Activated CD8-positive, alpha-beta T cell treated with anti-CD3 and anti-CD28 coated beads, Interleukin-2, amount 10 ng/mL, durations not matched to agents 7 days and 5 days (primary cell): ENCODE data around the gene SLC5A11. TPM values are rescaled to one million over a fixed set of nuclear protein-coding genes. Genes with fewer than 3 reads are reported as not detected.
A peak's percentile ranks its signal among the peaks of the same experiment; 100 is the strongest.

ENCODE experiments used
- ATAC-seq: fragments of 150-1000 bp; cut with Tn5 transposase; one replicate; pipeline ENCODE4 v1.10.0; 2021; ENCODE audit warnings: moderate library complexity
- CTCF ChIA-PET: fragments of 350-600 bp; sonication (Branson Sonifier 250); formaldehyde crosslinking; loops from one replicate; lab custom pipeline; 2021; ENCODE audit warnings: antibody characterized with exemption; lab: Charles Lee
- POLR2A ChIA-PET: fragments of 350-600 bp; sonication (Branson Sonifier 250); formaldehyde crosslinking; loops from one replicate; lab custom pipeline; 2021; ENCODE audit warnings: antibody characterized with exemption; lab: Charles Lee
- DNase-seq: peaks from one replicate; pipeline ENCODE4 v3.0.0-alpha.2; 2020
- H3K27ac Mint-ChIP-seq: one replicate; pipeline ENCODE4 v1.8.0; 2021; ENCODE audit warnings: mild to moderate bottlenecking, mixed read lengths
- H3K27me3 Mint-ChIP-seq: one replicate; pipeline ENCODE4 v1.8.0; 2021; ENCODE audit warnings: low read depth, mixed read lengths
- H3K36me3 Mint-ChIP-seq: one replicate; pipeline ENCODE4 v1.8.0; 2021; ENCODE audit warnings: low read depth, mixed read lengths
- H3K4me1 Mint-ChIP-seq: one replicate; pipeline ENCODE4 v1.8.0; 2021; ENCODE audit warnings: low read depth, mixed read lengths
- H3K4me3 Mint-ChIP-seq: one replicate; pipeline ENCODE4 v1.8.0; 2021; ENCODE audit warnings: mild to moderate bottlenecking, mixed read lengths
- H3K9me3 Mint-ChIP-seq: one replicate; pipeline ENCODE4 v1.8.0; 2022; ENCODE audit warnings: mixed read lengths; ENCODE audit not compliant: insufficient read depth
- total RNA-seq, 2 experiments: library from RNA; stranded (reverse); gene quantifications; one replicate each; pipeline ENCODE4 v1.2.3, GENCODE V29; 2021

Gene SLC5A11
- total RNA-seq, 2 experiments from 2014 or later = 0.44 TPM; not detected in 1

- no peaks in the 10 kb centered on the region for H3K36me3 Mint-ChIP-seq
- H3K27ac Mint-ChIP-seq = no peak overlapping the region
- DNase-seq (no peak), ATAC-seq (no peak)
- H3K9me3 Mint-ChIP-seq = no peaks in the 10 kb centered on the region
- ChIA-PET CTCF (interaction anchor here (1.1 kb wide), 1 partner anchor 316 kb away, joined by 4 read pairs; no protein-coding TSS in a partner anchor), POLR2A (no interaction called here)
- H3K4me3 Mint-ChIP-seq = no peak overlapping the region
- H3K4me1 Mint-ChIP-seq = no peaks in the 10 kb centered on the region
- no peaks in the 10 kb centered on the region for H3K27me3 Mint-ChIP-seq
Measured at GRCh38 chr16:24909856-24910255, 64.1 kb downstream of the SLC5A11 start.

GRCh38 chr16:24915019-24915418 lies 69.3 kb downstream of the SLC5A11 start:
- CTCF ChIA-PET = interaction anchor here (1.3 kb wide), 1 partner anchor 9 kb away, joined by 4 read pairs; no protein-coding TSS in a partner anchor
- Mint-ChIP-seq H3K4me3 (no peak overlapping the region), H3K9me3 (no peaks in the 10 kb centered on the region), H3K27ac (no peak overlapping the region), H3K4me1 (no peaks in the 10 kb centered on the region), H3K36me3 (peaks cover 16% of the 10 kb centered on the region), H3K27me3 (no peaks in the 10 kb centered on the region)
- ATAC-seq (no peak), DNase-seq (no peak)
- POLR2A ChIA-PET = no interaction called here

- DNase-seq (no peak), ATAC-seq (no peak)
- Mint-ChIP-seq H3K9me3 (no peaks in the 10 kb centered on the region), H3K4me1 (no peaks in the 10 kb centered on the region), H3K27me3 (no peaks in the 10 kb centered on the region), H3K27ac (no peak overlapping the region), H3K4me3 (no peak overlapping the region), H3K36me3 (peaks cover 18% of the 10 kb centered on the region)
- ChIA-PET POLR2A (no interaction called here), CTCF (interaction anchor here (1.3 kb wide), 1 partner anchor 9 kb away, joined by 4 read pairs; no protein-coding TSS in a partner anchor)
Measured at GRCh38 chr16:24915576-24915975, 69.8 kb downstream of the SLC5A11 start.

DNA sequence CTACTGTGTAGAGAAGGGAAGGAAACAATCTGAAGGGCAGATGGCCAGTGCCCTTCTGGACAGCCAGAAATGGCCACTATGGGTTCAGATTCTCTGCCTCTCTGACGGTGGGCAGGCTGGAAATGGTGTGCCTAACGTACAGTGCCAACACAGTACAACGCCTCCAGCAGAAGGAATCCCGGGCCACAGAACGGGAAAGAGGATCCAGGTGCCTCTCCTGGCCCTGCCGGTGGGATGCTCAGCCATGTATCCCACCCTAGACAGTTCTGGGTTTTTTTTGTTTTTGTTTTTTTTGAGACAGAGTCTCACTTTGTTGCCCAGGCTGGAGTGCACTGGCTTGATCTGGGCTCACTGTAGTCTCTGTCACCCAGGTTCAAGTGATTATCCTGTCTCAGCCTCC lies 71.5 kb downstream of the SLC5A11 start:
- CTCF ChIA-PET = no interaction called here
- ATAC-seq = no peak
- peaks cover 28% of the 10 kb centered on the region for H3K36me3 Mint-ChIP-seq
- peaks cover 12% of the 10 kb centered on the region for H3K4me1 Mint-ChIP-seq
- DNase-seq = no peak
- H3K27ac Mint-ChIP-seq = peak overlapping the region; percentile 3
- no peak overlapping the region for H3K4me3 Mint-ChIP-seq
- no peaks in the 10 kb centered on the region for H3K9me3 Mint-ChIP-seq
- POLR2A ChIA-PET = no interaction called here
- H3K27me3 Mint-ChIP-seq = no peaks in the 10 kb centered on the region

DNA sequence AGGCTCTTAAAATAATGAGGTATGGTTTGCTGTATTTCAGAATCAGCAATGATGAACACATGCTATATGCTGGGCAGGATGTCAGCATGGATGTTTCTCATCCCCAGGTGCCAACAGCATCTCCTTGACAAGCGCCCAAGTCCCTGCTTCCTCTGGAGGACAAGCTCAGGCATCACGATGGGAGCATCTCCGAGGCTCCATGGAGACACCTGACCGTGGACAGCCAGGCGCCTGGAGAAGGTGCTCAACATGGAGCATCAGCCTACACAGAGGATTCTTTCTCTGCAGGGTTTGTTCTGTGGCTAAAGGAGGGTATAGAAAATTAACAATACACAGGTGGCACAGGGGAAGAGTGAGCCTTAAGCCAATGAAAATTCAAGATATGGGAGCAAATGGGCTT lies 72.1 kb downstream of the SLC5A11 start:
- H3K36me3 Mint-ChIP-seq = peaks cover 32% of the 10 kb centered on the region
- ATAC-seq = no peak
- no peaks in the 10 kb centered on the region for H3K27me3 Mint-ChIP-seq
- H3K9me3 Mint-ChIP-seq = no peaks in the 10 kb centered on the region
- H3K4me1 Mint-ChIP-seq = peaks cover 14% of the 10 kb centered on the region
- H3K27ac Mint-ChIP-seq = no peak overlapping the region
- ChIA-PET CTCF (interaction anchor here (0.7 kb wide), 1 partner anchor 772 kb away, joined by 3 read pairs; no protein-coding TSS in a partner anchor), POLR2A (no interaction called here)
- no peak overlapping the region for H3K4me3 Mint-ChIP-seq
- DNase-seq = no peak

GRCh38 chr16:24918641-24919040 lies 72.9 kb downstream of the SLC5A11 start:
- H3K4me3 Mint-ChIP-seq = no peak overlapping the region
- H3K27me3 Mint-ChIP-seq = no peaks in the 10 kb centered on the region
- ChIA-PET POLR2A (no interaction called here), CTCF (no interaction called here)
- no peaks in the 10 kb centered on the region for H3K9me3 Mint-ChIP-seq
- H3K4me1 Mint-ChIP-seq = peaks cover 14% of the 10 kb centered on the region
- no peak overlapping the region for H3K27ac Mint-ChIP-seq
- H3K36me3 Mint-ChIP-seq = peaks cover 33% of the 10 kb centered on the region
- DNase-seq (no peak), ATAC-seq (no peak)

GRCh38 chr16:24919536-24919935 lies 73.8 kb downstream of the SLC5A11 start:
- H3K9me3 Mint-ChIP-seq = no peaks in the 10 kb centered on the region
- no peak for ATAC-seq
- ChIA-PET POLR2A (no interaction called here), CTCF (no interaction called here)
- H3K27me3 Mint-ChIP-seq = no peaks in the 10 kb centered on the region
- H3K4me3 Mint-ChIP-seq = no peak overlapping the region
- peaks cover 14% of the 10 kb centered on the region for H3K4me1 Mint-ChIP-seq
- peaks cover 33% of the 10 kb centered on the region for H3K36me3 Mint-ChIP-seq
- DNase-seq = no peak
- H3K27ac Mint-ChIP-seq = no peak overlapping the region

DNA sequence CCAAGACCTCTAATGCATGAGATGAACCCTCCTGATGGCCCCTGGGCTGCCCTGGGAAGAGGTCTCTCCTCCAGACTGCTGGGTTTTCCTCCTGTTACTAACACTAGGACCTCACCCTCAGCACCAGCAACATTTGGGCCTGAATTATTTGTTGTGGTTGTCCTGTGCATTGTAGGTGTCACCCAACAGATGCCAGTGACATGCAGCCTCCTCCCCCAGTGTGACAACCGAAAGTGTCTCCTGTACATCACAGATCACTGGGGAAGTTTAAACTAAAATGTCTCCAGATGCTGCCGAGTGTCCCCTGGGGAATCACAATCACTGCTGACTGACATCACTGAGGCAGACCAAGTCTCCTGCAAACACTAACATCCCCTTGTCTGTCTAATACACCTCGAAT lies 74.8 kb downstream of the SLC5A11 start:
- Mint-ChIP-seq H3K9me3 (no peaks in the 10 kb centered on the region), H3K27ac (no peak overlapping the region), H3K4me1 (peaks cover 14% of the 10 kb centered on the region), H3K4me3 (no peak overlapping the region), H3K36me3 (peaks cover 33% of the 10 kb centered on the region), H3K27me3 (no peaks in the 10 kb centered on the region)
- ChIA-PET POLR2A (no interaction called here), CTCF (interaction anchor here (1.2 kb wide), 1 partner anchor 14 kb away, joined by 4 read pairs; no protein-coding TSS in a partner anchor)
- no peak for DNase-seq
- no peak for ATAC-seq

DNA sequence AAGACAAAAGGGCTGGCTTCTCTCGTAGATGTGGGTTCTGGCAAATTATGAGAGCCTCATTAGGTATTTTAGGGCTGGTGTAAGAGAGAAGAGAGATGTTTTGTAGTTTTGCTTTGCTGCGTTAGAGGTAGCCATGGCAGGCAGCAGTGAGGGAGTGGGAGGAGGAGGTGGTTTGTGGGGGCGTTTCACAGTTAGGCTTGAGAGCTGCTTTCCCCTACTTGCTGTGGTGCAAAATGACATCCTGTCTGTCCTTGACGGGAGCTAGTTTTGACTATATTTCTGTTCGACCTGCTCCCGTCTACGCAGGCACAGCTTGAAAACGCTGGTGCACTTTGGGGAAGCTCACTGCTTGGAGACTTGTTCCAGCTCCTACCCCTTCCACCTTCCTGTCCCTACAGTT lies 75.5 kb downstream of the SLC5A11 start:
- Mint-ChIP-seq H3K9me3 (no peaks in the 10 kb centered on the region), H3K27ac (no peak overlapping the region), H3K36me3 (peaks cover 33% of the 10 kb centered on the region), H3K4me1 (peaks cover 14% of the 10 kb centered on the region), H3K27me3 (no peaks in the 10 kb centered on the region), H3K4me3 (no peak overlapping the region)
- POLR2A ChIA-PET = no interaction called here
- CTCF ChIA-PET = interaction anchor here (1.1 to 1.2 kb wide), 2 partner anchors 15 to 176 kb away, joined by 3 to 4 read pairs; no protein-coding TSS in a partner anchor
- ATAC-seq (peak; percentile 60), DNase-seq (peak; percentile 41)

DNA sequence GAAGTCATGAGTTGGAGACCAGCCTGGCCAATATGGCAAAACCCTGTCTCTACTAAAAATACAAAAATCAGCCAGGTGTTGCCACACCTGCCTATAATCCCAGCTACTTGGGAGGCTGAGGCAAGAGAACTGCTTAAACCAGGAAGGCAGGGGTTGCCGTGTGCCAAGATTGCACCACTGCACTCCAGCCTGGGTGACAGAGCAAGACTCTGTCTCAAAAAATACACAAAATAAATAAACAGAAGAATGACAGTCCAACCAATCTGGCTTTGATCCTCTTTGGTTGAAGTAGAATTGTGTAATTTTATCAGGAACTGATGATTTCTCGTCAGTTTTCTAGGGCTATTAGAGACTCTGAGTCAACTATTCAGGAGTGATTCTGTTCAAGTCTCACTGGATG lies 79.4 kb downstream of the SLC5A11 start:
- no peak for ATAC-seq

DNA sequence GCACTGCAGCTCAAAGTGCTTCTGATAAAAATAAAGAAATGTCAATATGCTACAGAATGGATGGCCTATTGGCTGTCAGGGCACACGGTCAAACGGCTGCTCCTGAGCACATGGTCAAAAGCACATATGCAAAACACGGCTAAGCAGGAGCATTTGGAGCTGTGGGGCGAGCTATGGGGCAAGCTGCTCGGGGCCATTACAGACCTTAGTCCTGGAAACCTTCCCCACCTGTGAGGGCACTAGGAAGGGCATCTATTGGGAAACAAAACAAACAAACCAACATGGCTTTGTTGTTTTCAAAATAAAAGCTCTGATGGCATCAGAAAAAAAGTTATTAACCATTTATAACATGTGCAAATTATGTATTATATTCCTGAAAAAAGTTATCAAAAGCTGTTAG lies 83.6 kb downstream of the SLC5A11 start:
- CTCF ChIA-PET = no interaction called here
- Mint-ChIP-seq H3K4me1 (no peaks in the 10 kb centered on the region), H3K36me3 (peaks cover 17% of the 10 kb centered on the region), H3K9me3 (no peaks in the 10 kb centered on the region), H3K27me3 (no peaks in the 10 kb centered on the region), H3K27ac (no peak overlapping the region), H3K4me3 (no peak overlapping the region)
- POLR2A ChIA-PET = no interaction called here
- DNase-seq (no peak), ATAC-seq (no peak)

More for the DNA sequence above, 79.4 kb downstream of the SLC5A11 start:
- Mint-ChIP-seq H3K36me3 (peaks cover 16% of the 10 kb centered on the region), H3K9me3 (no peaks in the 10 kb centered on the region), H3K4me1 (peaks cover 14% of the 10 kb centered on the region), H3K27ac (no peak overlapping the region), H3K4me3 (no peak overlapping the region), H3K27me3 (no peaks in the 10 kb centered on the region)
- CTCF ChIA-PET = interaction anchor here (0.6 to 1.0 kb wide), 2 partner anchors 13 to 64 kb away, joined by 3 read pairs; no protein-coding TSS in a partner anchor
- no peak for DNase-seq
- POLR2A ChIA-PET = no interaction called here

DNA sequence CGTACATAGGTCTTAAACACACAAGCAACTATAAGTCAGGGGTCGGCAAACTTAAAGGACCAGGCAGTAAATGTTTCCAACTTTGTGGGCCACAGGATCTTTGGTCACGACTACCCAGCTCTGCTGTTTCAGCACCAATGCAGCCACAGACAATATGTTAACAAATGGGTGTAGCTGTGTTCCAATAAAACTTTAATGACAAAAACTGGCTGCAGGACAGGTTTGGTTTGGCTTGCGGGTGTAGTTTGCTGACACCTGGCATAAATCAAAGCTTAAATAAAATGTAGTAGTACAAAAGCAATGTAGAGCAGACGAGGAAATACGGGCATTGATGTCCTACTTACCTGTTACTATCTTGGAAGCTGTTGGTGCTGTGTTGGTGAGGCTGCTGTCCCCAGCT lies 84.7 kb downstream of the SLC5A11 start:
- no peak for ATAC-seq
- H3K36me3 Mint-ChIP-seq = peaks cover 17% of the 10 kb centered on the region
- POLR2A ChIA-PET = no interaction called here
- no peak overlapping the region for H3K27ac Mint-ChIP-seq
- H3K9me3 Mint-ChIP-seq = no peaks in the 10 kb centered on the region
- CTCF ChIA-PET = no interaction called here
- DNase-seq = no peak
- H3K27me3 Mint-ChIP-seq = no peaks in the 10 kb centered on the region
- H3K4me1 Mint-ChIP-seq = no peaks in the 10 kb centered on the region
- no peak overlapping the region for H3K4me3 Mint-ChIP-seq

DNA sequence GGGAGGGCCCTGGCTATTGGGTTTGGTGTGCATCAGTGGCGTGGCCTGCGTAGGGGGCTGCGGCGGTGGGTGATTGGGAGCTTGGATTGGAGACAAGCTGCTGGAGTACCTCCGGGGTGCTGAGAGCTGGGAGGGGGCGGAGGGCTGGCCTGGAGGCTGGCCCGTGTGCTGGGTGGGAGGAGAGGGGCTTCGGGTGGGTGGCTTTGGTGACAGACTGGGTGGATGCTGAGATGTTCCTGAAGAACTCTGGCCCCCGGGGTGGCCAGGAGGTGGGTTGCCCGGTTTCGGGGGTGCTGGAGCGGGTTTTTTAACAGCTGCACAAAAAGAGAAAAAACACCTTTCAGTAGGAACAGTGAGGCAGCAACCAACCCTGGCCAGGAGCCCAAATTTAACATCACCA lies 85.3 kb downstream of the SLC5A11 start:
- no peak overlapping the region for H3K27ac Mint-ChIP-seq
- no peak overlapping the region for H3K4me3 Mint-ChIP-seq
- ChIA-PET CTCF (no interaction called here), POLR2A (no interaction called here)
- H3K27me3 Mint-ChIP-seq = no peaks in the 10 kb centered on the region
- ATAC-seq = no peak
- H3K9me3 Mint-ChIP-seq = no peaks in the 10 kb centered on the region
- H3K36me3 Mint-ChIP-seq = peaks cover 17% of the 10 kb centered on the region
- no peak for DNase-seq
- H3K4me1 Mint-ChIP-seq = no peaks in the 10 kb centered on the region
